ENCODE measurements around the gene ZFC3H1. TPM values are rescaled to one million over a fixed set of nuclear protein-coding genes. Genes with fewer than 3 reads are reported as not detected.

ZFC3H1 gene
- total RNA-seq, 1 experiment from 2014 or later = 15.3 TPM

GRCh38 chr12:71639341-71639760, 24.3 kb downstream of the ZFC3H1 start:
- peak; percentile 40 for DNase-seq (ENCODE audit: low read depth)

GRCh38 chr12:71638499-71638898, 25.1 kb downstream of the ZFC3H1 start:
- no peak for DNase-seq (ENCODE audit: low read depth)

- peak; percentile 67 for DNase-seq (ENCODE audit: low read depth)
Measured at GRCh38 chr12:71636704-71637115, 26.9 kb downstream of the ZFC3H1 start.

GRCh38 chr12:71627438-71628002, 36.1 kb downstream of the ZFC3H1 start:
- no peak for DNase-seq (ENCODE audit: low read depth)

- DNase-seq (ENCODE audit: low read depth) = peak; percentile 47
Measured at GRCh38 chr12:71626768-71627167, 36.9 kb downstream of the ZFC3H1 start.

- DNase-seq (ENCODE audit: low read depth) = no peak
Measured at GRCh38 chr12:71626098-71626497, 37.5 kb downstream of the ZFC3H1 start.

- no peak for DNase-seq (ENCODE audit: low read depth)
Measured at GRCh38 chr12:71625476-71625875, 38.2 kb downstream of the ZFC3H1 start.

- no peak for DNase-seq (ENCODE audit: low read depth)
Measured at GRCh38 chr12:71621938-71622337, 41.7 kb downstream of the ZFC3H1 start.

GRCh38 chr12:71610031-71610795, 53.4 kb downstream of the ZFC3H1 start:
- no peak for DNase-seq (ENCODE audit: low read depth)

- no peak for DNase-seq (ENCODE audit: low read depth)
Measured at GRCh38 chr12:71607494-71608330, 55.9 kb downstream of the ZFC3H1 start.

GRCh38 chr12:71605039-71605438, 58.6 kb downstream of the ZFC3H1 start:
- no peak for DNase-seq (ENCODE audit: low read depth)

- no peak for DNase-seq (ENCODE audit: low read depth)
Measured at GRCh38 chr12:71602761-71603577, 60.7 kb downstream of the ZFC3H1 start.

GRCh38 chr12:71601546-71601945, 62.1 kb downstream of the ZFC3H1 start:
- DNase-seq (ENCODE audit: low read depth) = no peak

- DNase-seq (ENCODE audit: low read depth) = no peak
Measured at GRCh38 chr12:71599210-71599609, 64.4 kb downstream of the ZFC3H1 start.

GRCh38 chr12:71594214-71594948, 69.3 kb downstream of the ZFC3H1 start:
- peak; percentile 38 for DNase-seq (ENCODE audit: low read depth)

- no peak for DNase-seq (ENCODE audit: low read depth)
Measured at GRCh38 chr12:71592841-71593240, 70.8 kb downstream of the ZFC3H1 start.

- DNase-seq (ENCODE audit: low read depth) = no peak
Measured at GRCh38 chr12:71591601-71592000, 72.0 kb downstream of the ZFC3H1 start.

GRCh38 chr12:71589478-71589881, 74.2 kb downstream of the ZFC3H1 start:
- no peak for DNase-seq (ENCODE audit: low read depth)

GRCh38 chr12:71587012-71587411, 76.6 kb downstream of the ZFC3H1 start:
- no peak for DNase-seq (ENCODE audit: low read depth)

- no peak for DNase-seq (ENCODE audit: low read depth)
Measured at GRCh38 chr12:71585218-71585617, 78.4 kb downstream of the ZFC3H1 start.

- no peak for DNase-seq (ENCODE audit: low read depth)
Measured at GRCh38 chr12:71584356-71584755, 79.3 kb downstream of the ZFC3H1 start.

Data from LHCN-M2 (cell line).